GM18526 (cell line): ENCODE data around the gene LCOR.

Experiments
- POLR2A ChIP-seq: IDR thresholded peaks from 3 replicates; pipeline ENCODE4 v1.6.1; 2011; ENCODE audit not compliant: insufficient read length; ENCODE audit errors: extremely low read depth

The LCOR gene

GRCh38 chr10:97034301-97034700 lies 202.2 kb downstream of the LCOR start:
- TF ChIP-seq POLR2A = no peak

GRCh38 chr10:97034958-97035769 lies 203.1 kb downstream of the LCOR start:
- no peak for TF ChIP-seq POLR2A

GRCh38 chr10:97037365-97038361 lies 205.6 kb downstream of the LCOR start:
- TF ChIP-seq POLR2A = no peak

GRCh38 chr10:97038688-97039087 lies 206.6 kb downstream of the LCOR start:
- TF ChIP-seq POLR2A = no peak

- no peak for TF ChIP-seq POLR2A
Measured at GRCh38 chr10:97039538-97040247, 207.6 kb downstream of the LCOR start.

- no peak for TF ChIP-seq POLR2A
Measured at GRCh38 chr10:97040248-97040584, 208.1 kb downstream of the LCOR start.

DNA sequence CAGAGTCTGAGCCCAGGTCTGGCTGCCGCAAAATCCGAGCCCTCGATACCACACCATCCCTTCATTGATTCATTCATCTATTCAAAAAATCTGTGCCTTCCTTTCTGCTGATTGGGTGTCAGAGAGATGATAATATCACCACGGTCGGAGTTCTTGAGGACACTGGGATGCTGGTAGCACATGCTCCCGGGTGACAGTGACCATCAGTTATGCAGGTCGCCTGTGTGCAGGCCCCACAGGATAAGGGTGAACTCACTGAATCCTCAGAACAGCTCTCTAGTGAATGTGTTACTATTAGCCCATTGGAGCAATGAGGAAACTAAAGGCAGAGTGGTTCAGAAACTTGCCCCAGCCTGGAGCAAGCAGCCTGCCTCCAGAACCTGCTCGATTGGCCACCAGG lies 208.6 kb downstream of the LCOR start:
- TF ChIP-seq POLR2A = no peak

DNA sequence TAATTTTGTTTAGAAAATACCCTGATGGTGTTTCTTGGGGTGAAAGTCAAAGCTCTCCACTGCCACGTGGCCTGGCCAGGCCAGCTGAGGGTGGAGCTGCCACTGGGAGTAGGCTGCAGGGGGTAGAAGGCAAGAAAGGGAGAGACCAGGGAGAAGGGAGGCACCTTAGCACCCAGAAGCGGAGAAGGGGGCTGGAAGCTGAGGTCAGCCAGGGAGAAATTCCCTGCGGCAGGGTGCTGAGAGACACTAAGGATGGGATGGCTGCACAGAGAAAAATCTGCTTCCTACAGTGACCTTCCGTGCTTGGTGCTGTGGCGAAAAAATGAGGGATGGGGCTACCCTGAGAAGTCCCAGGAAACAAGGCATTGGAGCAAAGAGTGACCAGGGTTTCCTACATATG lies 210.0 kb downstream of the LCOR start:
- TF ChIP-seq POLR2A = no peak

DNA sequence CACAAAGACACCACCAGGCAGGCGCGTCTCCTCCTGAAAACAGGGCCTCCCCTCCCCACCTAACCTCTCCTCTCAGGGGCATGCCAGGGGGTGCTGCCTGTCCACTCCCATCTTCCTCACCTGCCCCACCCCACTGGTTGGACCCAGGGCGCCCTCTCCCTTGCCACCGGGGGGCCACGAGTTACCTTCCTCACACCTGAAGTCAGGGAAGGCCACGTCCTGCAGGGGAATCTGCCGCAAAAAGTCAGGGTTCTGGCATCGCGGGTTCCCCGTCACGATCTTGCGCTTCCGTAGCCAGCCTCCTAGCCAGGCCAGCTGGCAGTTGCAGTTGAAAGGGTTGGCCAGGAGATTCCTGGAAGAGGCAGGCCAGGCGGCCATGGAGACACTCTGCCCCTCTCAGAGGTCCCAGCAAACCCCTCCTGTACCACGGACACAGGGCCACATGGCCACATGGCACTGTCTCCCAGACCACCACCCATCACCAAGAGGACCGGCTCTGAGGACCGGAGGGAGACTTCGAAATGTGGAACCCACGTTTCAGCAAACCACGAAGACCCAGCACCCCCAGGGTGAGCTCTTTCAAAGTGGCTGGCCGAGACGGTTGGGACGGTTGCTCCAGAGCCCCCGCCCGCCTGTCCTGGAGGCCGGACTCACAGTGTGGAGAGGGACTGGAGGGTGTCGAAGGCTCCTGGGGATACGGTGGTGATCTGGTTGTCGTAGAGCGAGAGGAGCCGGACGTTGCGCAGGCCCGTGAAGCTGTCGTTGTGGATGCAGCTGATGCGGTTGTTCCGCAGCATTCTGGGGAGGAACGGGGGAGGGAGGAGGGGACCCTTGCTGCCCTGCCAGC lies 210.8 kb downstream of the LCOR start:
- no peak for TF ChIP-seq POLR2A

GRCh38 chr10:97043563-97043855 lies 211.4 kb downstream of the LCOR start:
- no peak for TF ChIP-seq POLR2A
